Measurements from ENCODE around the gene MED1.
"Not testable (repeated sequence)": the region's sequence is repeated elsewhere in the genome, so short reads cannot be mapped to it uniquely, and the experiment has no call there.

The MED1 gene

GRCh38 chr17:39410279-39410678, 40.8 kb downstream of the MED1 start:
- no peak for DNase-seq

- no peak for DNase-seq
Observed at GRCh38 chr17:39408360-39408759, 42.7 kb downstream of the MED1 start.

GRCh38 chr17:39406951-39407350, 44.1 kb downstream of the MED1 start:
- DNase-seq, result no peak

- peak; percentile 35 for DNase-seq
Observed at GRCh38 chr17:39405436-39405835, 45.6 kb downstream of the MED1 start.

GRCh38 chr17:39404542-39405378, 46.3 kb downstream of the MED1 start:
- DNase-seq, result peak; percentile 91

GRCh38 chr17:39402890-39403605, 48.0 kb downstream of the MED1 start:
- DNase-seq, result no peak

- peak; percentile 95 for DNase-seq
Observed at GRCh38 chr17:39402244-39402889, 48.7 kb downstream of the MED1 start.

- peak; percentile 95 for DNase-seq
Observed at GRCh38 chr17:39401412-39402243, 49.4 kb downstream of the MED1 start, which contains the start of gene FBXL20. Gene FBXL20, minus strand, starts transcription at chr17:39401626. Its CDS starts 224 bp downstream, at chr17:39401402.

- DNase-seq, result no peak
Observed at GRCh38 chr17:39400547-39401411, 50.3 kb downstream of the MED1 start.

GRCh38 chr17:39399791-39400190, 51.3 kb downstream of the MED1 start:
- no peak for DNase-seq

- DNase-seq, result no peak
Observed at GRCh38 chr17:39393736-39394135, 57.3 kb downstream of the MED1 start.

GRCh38 chr17:39391448-39391847, 59.6 kb downstream of the MED1 start:
- no peak for DNase-seq

GRCh38 chr17:39385040-39385439, 66.0 kb downstream of the MED1 start:
- DNase-seq, result no peak

- DNase-seq, result peak; percentile 13
Observed at GRCh38 chr17:39380144-39380543, 70.9 kb downstream of the MED1 start.

- DNase-seq, result no peak
Observed at GRCh38 chr17:39376434-39376833, 74.6 kb downstream of the MED1 start.

- DNase-seq, result not testable (repeated sequence)
Observed at GRCh38 chr17:39367805-39368204, 83.3 kb downstream of the MED1 start.

- no peak for DNase-seq
Observed at GRCh38 chr17:39365872-39366271, 85.2 kb downstream of the MED1 start.

- DNase-seq, result no peak
Observed at GRCh38 chr17:39365242-39365641, 85.8 kb downstream of the MED1 start.

GRCh38 chr17:39364236-39365025, 86.6 kb downstream of the MED1 start:
- DNase-seq, result no peak

GRCh38 chr17:39361064-39361463, 90.0 kb downstream of the MED1 start:
- DNase-seq, result no peak

- DNase-seq, result no peak
Observed at GRCh38 chr17:39360537-39360936, 90.5 kb downstream of the MED1 start.
